GM19395 (cell line): Measurements from ENCODE around the gene KIF21B.
"Not testable (repeated sequence)": the region's sequence is repeated elsewhere in the genome, so short reads cannot be mapped to it uniquely, and the experiment has no call there.

Source experiments
- ATAC-seq: cut with Tn5 transposase; IDR thresholded peaks from one replicate; pipeline ENCODE4 v1.9.1; 2021; ENCODE audit warnings: mild to moderate bottlenecking, moderate library complexity; ENCODE audit not compliant: unreplicated experiment

Gene KIF21B

GRCh38 chr1:200951016-200951415, 72.5 kb downstream of the KIF21B start:
- ATAC-seq: no peak

- no peak for ATAC-seq
Observed at GRCh38 chr1:200949626-200950025, 73.9 kb downstream of the KIF21B start.

DNA sequence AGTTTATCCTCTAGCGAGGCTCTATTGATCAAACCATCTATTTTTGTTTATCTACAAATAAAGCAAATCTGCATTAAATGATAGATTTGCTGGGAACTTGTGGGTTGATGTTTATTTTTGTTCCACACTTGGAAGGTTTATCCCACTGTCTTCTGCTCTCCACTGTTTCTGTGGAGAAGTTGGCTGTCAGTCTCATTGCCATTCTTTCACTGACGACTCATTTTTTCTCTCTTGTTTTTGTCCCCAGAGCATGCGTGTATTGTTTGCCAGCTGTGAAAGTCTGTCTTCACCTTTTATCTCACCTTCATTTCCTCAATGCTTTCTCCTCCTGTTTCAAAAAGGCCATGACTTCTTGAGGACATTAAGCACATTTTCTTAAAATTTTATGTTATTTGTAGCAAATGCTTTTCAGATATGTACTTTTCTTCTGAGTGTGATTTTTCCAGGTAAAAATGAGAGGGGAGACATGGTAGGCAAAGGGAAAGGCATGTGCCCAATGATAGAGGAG, 76.4 kb downstream of the KIF21B start:
- ATAC-seq: no peak

- no peak for ATAC-seq
Observed at GRCh38 chr1:200945111-200945510, 78.4 kb downstream of the KIF21B start.

GRCh38 chr1:200938955-200939354, 84.6 kb downstream of the KIF21B start:
- no peak for ATAC-seq

GRCh38 chr1:200935286-200935962, 88.1 kb downstream of the KIF21B start:
- ATAC-seq: not testable (repeated sequence)

DNA sequence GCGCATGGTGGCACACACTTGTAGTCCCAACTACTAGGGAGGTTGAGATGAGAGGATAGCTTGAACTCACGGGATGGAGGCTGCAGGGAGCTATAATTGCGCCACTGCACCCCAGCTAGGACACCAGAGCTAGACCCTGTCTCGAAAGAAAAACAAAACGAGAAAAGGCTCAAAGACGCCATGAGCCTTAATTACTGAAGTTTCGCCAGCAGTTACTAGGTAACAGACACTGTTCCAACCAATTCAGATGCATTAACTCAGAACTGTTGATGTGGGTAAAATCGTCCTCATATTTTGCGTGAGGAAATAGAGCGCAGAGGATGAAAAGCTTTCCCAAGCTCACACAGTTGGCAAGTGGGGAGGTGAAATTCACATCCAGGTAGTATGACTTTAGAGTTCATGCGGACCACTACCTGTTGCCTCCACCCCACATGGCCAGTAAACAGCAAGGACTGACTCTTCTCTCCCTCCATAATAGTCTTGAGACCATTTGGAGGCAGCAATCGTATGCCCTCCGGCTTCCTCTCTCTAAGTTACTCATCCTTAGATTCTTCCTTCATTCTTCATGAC, 88.8 kb downstream of the KIF21B start:
- no peak for ATAC-seq

DNA sequence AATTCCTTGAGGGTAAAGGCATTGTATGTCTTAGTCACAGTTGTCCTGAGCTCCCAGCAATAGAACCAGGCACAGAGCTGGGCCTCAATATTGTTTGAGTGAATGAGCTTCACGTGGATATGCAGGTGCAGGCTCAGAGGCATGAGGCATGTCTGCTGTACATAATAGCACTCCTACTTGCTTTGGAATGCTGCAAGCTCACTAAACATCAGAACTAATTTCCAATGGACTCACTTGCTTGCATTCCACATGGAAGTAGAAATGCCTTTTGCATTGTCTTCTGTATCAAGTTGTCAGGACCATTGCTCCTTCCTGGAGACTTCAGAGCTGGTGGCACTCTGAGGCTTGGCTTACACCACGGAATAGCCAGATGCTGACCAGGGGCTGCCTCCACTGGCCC, 91.7 kb downstream of the KIF21B start:
- ATAC-seq: no peak

- ATAC-seq: not testable (repeated sequence)
Observed at GRCh38 chr1:200930285-200930684, 93.2 kb downstream of the KIF21B start.

GRCh38 chr1:200929530-200930278, 93.8 kb downstream of the KIF21B start:
- ATAC-seq: no peak

- no peak for ATAC-seq
Observed at GRCh38 chr1:200925831-200926230, 97.7 kb downstream of the KIF21B start.

DNA sequence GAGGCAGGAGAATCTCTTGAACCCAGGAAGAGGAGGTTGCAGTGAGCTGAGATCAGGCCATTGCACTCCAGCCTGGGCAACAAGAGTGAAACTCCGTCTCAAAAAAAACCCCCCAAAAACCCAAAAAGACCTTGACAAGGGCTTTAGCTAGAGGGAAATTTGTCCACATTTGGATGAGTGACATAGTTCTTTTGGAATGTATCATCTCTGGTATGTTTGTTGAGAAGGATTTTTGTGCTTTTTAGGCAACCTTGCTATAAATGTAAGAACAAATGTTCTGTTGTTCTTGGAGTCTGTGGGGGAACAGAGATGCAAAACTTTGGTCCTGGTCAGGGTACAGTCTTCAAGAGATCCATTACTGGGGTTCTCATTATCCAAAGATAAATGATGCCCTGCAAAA, 99.9 kb downstream of the KIF21B start:
- ATAC-seq: no peak

- ATAC-seq: no peak
Observed at GRCh38 chr1:200922406-200922805, 101.1 kb downstream of the KIF21B start.

DNA sequence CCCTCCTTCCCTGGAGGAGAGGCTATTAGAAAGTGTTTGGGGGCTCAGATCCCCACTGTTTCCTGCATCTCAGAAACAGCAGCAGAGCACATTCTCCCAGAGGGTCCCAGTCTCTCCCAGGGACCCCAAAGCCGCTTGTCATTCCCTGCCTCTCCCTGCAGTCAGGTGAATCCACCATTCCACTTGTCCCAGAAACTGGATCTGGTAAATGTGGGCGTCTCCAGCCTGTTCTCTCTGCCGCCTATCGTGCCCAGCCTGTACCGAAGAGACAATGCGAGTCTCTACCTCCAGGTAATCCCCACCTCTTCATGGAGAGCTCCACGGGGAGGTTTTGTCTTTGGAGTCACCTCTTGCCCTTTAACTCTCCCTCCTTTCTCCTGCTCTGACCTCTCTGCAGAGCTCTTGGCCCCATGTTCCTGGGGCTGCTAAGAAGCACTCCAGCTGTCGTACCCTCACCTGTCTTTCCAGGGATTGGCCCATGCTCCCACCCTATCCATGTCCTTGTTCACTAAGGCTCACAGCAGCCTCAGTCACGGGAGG, 101.9 kb downstream of the KIF21B start:
- ATAC-seq: no peak
